GM21529 (cell line): ENCODE data around the gene ELMO1.

Experiments used
- ATAC-seq: cut with Tn5 transposase; IDR thresholded peaks from one replicate; pipeline ENCODE4 v1.9.1; 2021; ENCODE audit not compliant: unreplicated experiment

Gene ELMO1

GRCh38 chr7:36900988-36901710 lies 547.5 kb downstream of the ELMO1 start:
- no peak for ATAC-seq

- ATAC-seq, result no peak
Observed at GRCh38 chr7:36898186-36898585, 550.5 kb downstream of the ELMO1 start.

DNA sequence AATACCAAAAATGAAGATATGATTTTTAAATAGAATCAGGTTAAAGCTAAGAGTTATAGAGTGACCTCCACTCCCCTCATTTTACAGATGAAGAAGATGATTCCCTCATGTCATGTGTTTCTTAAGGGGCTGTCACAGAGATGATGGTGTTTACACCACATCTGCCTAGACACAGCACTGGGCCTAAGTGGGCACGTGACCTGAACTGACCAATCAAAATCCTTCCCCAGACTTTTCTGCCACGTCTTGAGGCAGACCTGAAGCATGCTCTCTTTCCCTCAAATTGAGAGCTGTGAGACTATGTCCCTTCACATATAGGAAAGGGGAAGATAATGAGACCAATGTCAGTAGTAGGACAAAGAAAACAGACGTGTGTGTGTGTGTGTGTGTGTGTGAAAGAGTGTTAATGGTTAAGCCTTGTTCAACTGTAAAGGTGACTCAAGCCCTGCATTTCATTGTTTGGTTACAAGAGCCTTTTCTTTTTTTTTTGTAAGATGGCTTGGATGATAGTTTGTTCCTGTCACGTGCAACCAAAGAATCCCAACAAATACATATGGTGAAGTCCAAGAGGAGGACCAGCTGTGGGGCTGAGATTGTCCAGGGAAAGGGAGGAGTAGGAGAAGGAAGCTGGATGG lies 551.6 kb downstream of the ELMO1 start:
- no peak for ATAC-seq

- no peak for ATAC-seq
Observed at GRCh38 chr7:36896418-36896817, 552.2 kb downstream of the ELMO1 start.

- ATAC-seq, result no peak
Observed at GRCh38 chr7:36895192-36895591, 553.5 kb downstream of the ELMO1 start.

DNA sequence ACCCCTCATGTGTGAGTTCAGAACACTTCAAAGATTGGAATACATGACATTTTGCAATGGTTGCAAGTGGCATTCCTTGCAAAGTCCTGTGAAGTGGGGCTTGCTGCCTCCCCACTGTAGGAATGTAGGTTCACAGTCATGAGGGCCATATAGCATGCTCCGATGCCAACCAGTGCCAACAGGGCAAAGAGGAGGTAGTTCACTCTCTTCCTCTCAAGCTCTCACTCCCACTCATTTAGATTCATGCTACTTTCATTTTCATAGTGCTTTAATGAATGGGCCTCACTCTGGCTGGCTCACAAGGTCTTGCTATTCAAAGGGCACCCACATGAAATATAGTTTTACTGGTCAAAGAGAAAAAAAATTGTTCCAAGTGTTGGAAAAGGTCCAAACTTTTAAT lies 554.5 kb downstream of the ELMO1 start:
- no peak for ATAC-seq

DNA sequence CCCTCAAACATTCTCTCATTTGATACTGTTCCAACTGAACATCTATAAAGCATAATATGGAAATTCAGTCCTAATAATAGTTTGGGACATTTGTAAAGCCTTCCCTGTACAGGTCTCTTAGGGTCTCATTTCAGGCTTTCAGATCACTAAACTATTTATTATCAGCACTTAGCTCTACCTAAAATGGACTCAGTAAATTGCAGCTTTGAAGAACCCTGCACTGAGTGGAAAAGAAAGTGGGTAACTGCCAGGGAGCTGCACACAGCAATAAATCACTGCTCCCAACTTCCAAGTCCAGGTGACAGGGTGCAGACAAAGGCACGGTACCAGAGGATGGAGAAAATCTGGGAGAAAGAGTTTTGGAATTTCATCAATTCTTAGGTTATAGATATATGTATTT lies 559.5 kb downstream of the ELMO1 start:
- ATAC-seq, result no peak

DNA sequence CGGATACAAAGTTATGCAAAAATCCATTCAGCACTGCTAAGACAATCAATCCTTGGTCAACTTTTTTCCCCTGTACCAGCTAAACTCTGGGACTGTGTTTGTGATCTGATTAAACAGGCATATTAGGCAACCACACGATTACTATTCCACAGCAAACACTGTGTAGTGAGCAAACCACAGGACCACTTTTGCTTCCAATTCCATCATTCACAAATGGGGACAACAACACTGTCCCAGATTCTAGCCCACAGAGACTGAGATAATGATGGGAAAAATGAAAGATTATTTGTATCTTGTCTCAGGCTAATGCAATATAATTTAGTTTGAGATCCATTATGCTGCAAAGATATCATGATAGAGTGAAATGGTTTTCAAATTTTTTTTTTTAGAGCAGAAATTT lies 560.7 kb downstream of the ELMO1 start:
- no peak for ATAC-seq

GRCh38 chr7:36887233-36887632 lies 561.4 kb downstream of the ELMO1 start:
- no peak for ATAC-seq

DNA sequence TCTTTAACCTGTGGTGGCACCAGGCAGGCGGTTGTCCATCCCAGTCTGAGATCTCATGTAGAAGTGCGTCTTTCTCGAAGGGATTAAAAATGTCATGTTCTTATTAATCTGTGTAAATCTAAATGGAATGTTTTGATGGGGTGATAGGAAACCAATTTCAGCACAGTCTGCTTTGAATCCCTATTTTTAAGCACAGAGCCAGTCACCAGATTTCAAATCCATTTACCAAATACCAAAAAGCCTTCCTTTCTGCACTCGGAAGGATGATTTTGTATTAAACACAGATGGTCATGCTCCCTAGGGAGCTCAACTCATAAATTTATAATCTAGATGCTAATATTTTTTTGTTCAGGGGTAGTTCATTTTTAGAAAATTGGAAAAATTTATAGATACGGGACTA lies 563.8 kb downstream of the ELMO1 start:
- ATAC-seq, result no peak

DNA sequence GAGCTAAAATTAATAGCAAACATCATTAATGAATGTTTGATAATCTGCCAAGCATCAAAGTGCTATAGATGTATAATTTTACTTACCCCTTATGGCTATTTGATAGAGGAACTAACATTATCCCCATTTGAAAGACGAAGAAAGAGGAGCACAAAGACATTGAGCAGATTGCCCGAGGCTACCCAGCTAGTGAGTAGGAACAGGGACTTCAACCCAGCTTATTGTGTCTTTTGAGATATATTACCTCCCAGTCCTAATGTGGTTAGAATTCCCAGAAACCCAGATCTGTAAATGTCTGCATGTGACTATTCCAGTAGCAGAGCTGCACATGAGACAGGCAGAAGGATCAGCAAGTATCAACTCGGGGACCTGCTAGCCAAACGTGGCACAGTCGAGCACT lies 564.3 kb downstream of the ELMO1 start:
- no peak for ATAC-seq

DNA sequence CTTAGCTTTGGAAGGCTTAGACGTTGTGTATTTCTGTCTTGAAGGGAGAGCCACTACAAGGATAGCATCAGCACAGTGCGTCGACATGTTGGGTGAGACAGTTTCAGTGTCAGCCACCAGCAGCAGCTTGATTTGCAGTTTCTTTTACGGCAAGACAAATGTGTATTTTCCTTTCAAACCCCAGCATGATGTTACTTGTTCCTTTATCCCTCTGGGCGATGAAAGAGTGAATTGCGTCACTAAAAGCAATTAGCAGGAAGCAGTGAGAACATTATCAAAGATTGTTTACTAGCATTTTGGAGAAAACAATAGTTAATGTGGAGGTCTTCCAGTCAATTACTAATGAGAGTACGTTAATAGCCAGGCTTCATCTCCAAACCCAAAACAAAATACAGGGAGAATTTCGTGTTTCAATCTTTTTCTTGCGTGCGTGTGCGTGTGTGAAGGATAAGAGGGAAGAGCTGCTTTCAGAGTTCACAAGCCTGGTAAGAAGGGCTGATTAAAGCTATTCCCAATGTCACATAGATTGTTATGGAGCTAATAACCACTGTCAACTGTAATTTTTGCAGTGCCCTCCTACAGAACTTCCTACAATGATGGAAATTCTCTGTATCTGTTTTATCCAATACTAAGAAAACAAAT lies 567.3 kb downstream of the ELMO1 start:
- no peak for ATAC-seq

GRCh38 chr7:36880108-36880507 lies 568.6 kb downstream of the ELMO1 start:
- no peak for ATAC-seq

GRCh38 chr7:36879021-36879420 lies 569.6 kb downstream of the ELMO1 start:
- no peak for ATAC-seq

- ATAC-seq, result no peak
Observed at GRCh38 chr7:36878288-36878687, 570.4 kb downstream of the ELMO1 start.

- no peak for ATAC-seq
Observed at GRCh38 chr7:36875794-36876193, 572.9 kb downstream of the ELMO1 start.

- no peak for ATAC-seq
Observed at GRCh38 chr7:36874041-36874440, 574.6 kb downstream of the ELMO1 start.

DNA sequence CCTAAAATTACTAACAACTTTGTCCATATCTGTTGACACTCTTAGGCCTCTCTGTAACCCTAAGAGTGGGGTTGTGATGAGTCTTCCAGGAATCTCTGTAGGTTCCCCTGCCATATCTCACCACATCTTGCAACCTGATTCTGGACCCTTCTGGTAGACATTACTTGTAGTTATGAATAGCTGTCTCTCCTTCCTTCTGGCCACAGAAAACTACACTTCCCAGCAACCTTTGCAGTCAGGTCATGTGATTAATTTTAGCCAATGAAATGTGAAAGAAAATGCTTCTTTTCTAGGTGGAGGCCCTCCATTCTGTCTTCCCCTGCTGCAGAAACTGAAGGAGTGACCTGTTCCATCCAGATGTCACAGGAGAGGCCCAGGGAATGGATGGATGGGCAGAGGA lies 576.8 kb downstream of the ELMO1 start:
- ATAC-seq, result peak; percentile 54

GRCh38 chr7:36871355-36871738 lies 577.3 kb downstream of the ELMO1 start:
- no peak for ATAC-seq

- no peak for ATAC-seq
Observed at GRCh38 chr7:36870625-36871354, 577.9 kb downstream of the ELMO1 start.

DNA sequence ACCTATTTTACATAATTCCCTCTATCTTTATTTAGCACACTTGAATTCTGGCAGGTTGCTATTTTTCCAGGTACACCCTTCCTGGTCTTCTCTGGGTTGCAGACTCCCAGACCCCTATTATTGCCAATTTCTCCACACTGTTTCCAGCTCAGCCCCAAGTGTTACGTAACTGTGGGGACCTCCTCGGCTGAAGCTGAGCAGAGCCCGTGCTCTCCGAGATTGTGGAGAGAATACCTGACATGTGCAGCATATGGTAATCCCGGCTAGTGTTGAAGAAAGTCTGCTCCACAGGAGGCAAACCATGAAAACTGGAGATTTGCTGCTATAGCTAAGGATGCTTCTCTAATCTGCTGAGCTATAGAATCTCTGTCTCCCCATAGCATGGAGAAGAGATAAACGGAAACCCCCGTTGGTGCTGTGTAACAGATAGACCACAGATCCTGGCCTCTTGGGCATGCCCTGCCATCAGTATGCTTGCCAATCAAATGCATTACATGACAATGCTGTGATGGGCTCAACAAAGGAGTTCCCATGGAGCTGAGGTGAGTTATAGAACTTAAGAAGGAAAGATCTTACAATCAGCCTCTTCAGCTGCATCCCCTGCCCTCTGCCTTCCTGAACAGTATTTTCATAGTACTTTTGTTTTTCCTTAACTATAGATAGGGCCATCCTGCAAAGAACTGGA lies 579.8 kb downstream of the ELMO1 start:
- no peak for ATAC-seq
